Activated naive CD8-positive, alpha-beta T cell treated with anti-CD3 and anti-CD28 coated beads, Interleukin-2, amount 10 ng/mL, durations not matched to agents 7 days and 5 days (primary cell): Measurements from ENCODE around the gene GTPBP4. TPM values are rescaled to one million over a fixed set of nuclear protein-coding genes. Genes with fewer than 3 reads are reported as not detected.

Experiments
- ATAC-seq: fragments of 150-1000 bp; cut with Tn5 transposase; one replicate; pipeline ENCODE4 v1.10.0; 2021; ENCODE audit warnings: low read depth, moderate library complexity
- POLR2A ChIA-PET: fragments of 350-600 bp; sonication (Branson Sonifier 250); formaldehyde crosslinking; loops from one replicate; lab custom pipeline; 2021; ENCODE audit warnings: antibody characterized with exemption; lab: Charles Lee
- DNase-seq: peaks from one replicate; pipeline ENCODE4 v3.0.0; 2021
- H3K27ac Mint-ChIP-seq: one replicate; pipeline ENCODE4 v1.8.0; 2022; ENCODE audit warnings: mild to moderate bottlenecking, mixed read lengths
- H3K27me3 Mint-ChIP-seq: one replicate; pipeline ENCODE4 v1.8.0; 2022; ENCODE audit warnings: mild to moderate bottlenecking, moderate library complexity, mixed read lengths
- H3K36me3 Mint-ChIP-seq: one replicate; pipeline ENCODE4 v1.8.0; 2021; ENCODE audit warnings: mild to moderate bottlenecking, mixed read lengths
- H3K4me1 Mint-ChIP-seq: one replicate; pipeline ENCODE4 v1.8.0; 2021; ENCODE audit warnings: mixed read lengths
- H3K4me3 Mint-ChIP-seq: one replicate; pipeline ENCODE4 v1.8.0; 2022; ENCODE audit warnings: mild to moderate bottlenecking, moderate library complexity, mixed read lengths
- H3K9me3 Mint-ChIP-seq: one replicate; pipeline ENCODE4 v1.8.0; 2021; ENCODE audit warnings: mixed read lengths
- total RNA-seq, 2 experiments: library from RNA; stranded (reverse); gene quantifications; one replicate each; pipeline ENCODE4 v1.2.3, GENCODE V29; 2021

Gene GTPBP4
- total RNA-seq, 2 experiments from 2014 or later, result 58.6 to 61.1 TPM

DNA sequence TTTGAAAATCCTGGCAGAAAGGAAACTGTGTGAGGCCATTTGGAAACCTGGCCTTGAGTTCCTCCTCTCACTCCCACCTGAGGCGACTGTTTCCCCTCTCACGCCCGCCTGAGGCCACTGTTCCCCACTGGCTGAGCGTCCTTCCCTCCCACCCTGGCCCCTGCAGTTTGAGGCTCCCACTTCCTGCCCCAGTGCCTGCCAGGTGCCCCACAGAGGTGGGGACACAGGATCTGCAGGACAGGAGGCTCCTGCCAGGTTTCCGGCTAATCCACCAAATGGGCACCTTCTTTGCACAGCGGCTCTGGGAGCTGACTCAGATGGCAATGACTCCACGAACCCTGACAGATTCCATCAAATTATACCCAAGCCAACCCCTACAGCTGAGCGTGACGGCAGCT is 32.4 kb upstream of the GTPBP4 start:
- Mint-ChIP-seq H3K27ac (no peak overlapping the region), H3K27me3 (peaks cover 3% of the 10 kb centered on the region), H3K36me3 (no peaks in the 10 kb centered on the region), H3K4me1 (peaks cover 3% of the 10 kb centered on the region), H3K4me3 (no peak overlapping the region), H3K9me3 (no peaks in the 10 kb centered on the region)
- DNase-seq, result no peak
- POLR2A ChIA-PET, result no interaction called here
- ATAC-seq, result no peak

GRCh38 chr10:958106-958505 is 30.1 kb upstream of the GTPBP4 start:
- no peaks in the 10 kb centered on the region for H3K36me3 Mint-ChIP-seq
- peaks cover 3% of the 10 kb centered on the region for H3K4me1 Mint-ChIP-seq
- DNase-seq, result no peak
- no peak for ATAC-seq
- no peaks in the 10 kb centered on the region for H3K9me3 Mint-ChIP-seq
- no peaks in the 10 kb centered on the region for H3K27me3 Mint-ChIP-seq
- no peak overlapping the region for H3K4me3 Mint-ChIP-seq
- POLR2A ChIA-PET, result interaction anchor here (0.9 kb wide), 1 partner anchor 28 kb away, joined by 3 read pairs; no protein-coding TSS in a partner anchor
- no peak overlapping the region for H3K27ac Mint-ChIP-seq

DNA sequence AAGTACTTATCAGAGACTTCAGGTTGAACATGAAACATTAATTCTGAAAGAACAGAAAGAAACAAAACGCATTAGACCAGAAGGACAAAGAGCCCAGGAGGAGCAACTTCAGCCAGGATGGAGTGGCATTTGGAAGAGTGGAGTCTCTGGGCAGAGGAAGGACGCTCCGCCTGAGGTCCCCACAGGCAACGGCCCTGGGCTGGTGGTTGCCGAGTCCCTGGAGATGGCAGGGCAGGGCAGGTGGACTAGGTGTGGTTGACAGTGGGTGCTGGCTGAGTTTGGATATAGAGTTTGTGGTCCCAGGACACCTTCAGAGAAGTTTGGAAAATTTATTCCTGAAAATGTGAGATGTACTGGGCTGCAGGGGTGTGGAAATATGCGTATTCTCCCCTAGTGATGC is 29.4 kb upstream of the GTPBP4 start:
- no peaks in the 10 kb centered on the region for H3K27me3 Mint-ChIP-seq
- H3K9me3 Mint-ChIP-seq, result no peaks in the 10 kb centered on the region
- POLR2A ChIA-PET, result interaction anchor here (0.9 kb wide), 1 partner anchor 28 kb away, joined by 3 read pairs; no protein-coding TSS in a partner anchor
- H3K4me1 Mint-ChIP-seq, result peaks cover 3% of the 10 kb centered on the region
- DNase-seq, result no peak
- H3K36me3 Mint-ChIP-seq, result no peaks in the 10 kb centered on the region
- H3K27ac Mint-ChIP-seq, result no peak overlapping the region
- ATAC-seq, result no peak
- no peak overlapping the region for H3K4me3 Mint-ChIP-seq

GRCh38 chr10:962342-962741 is 25.9 kb upstream of the GTPBP4 start:
- Mint-ChIP-seq H3K27ac (no peak overlapping the region), H3K9me3 (no peaks in the 10 kb centered on the region), H3K27me3 (peaks cover 8% of the 10 kb centered on the region), H3K4me3 (no peak overlapping the region), H3K36me3 (no peaks in the 10 kb centered on the region), H3K4me1 (peaks cover 3% of the 10 kb centered on the region)
- POLR2A ChIA-PET, result no interaction called here
- ATAC-seq (no peak), DNase-seq (no peak)

DNA sequence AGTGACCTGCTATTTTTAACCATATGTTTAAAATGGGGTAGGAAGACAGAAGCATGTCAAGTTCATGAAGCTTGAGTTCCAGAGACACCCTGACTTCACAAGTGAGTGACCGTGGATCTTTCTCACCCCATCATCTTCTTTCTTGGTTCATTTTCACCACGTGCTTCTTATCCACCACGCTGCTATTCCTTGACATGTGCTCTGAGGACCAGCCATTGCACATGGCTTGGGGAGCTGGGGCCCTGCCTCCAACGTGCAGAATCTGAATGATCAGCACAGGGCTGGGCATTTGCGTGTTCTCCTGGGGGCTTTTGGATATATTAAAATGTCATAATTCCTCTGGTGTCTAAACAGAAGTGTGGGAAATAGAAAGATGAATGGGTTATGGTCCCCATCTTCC is 25.0 kb upstream of the GTPBP4 start:
- ATAC-seq, result no peak
- DNase-seq, result no peak
- H3K27me3 Mint-ChIP-seq, result peaks cover 8% of the 10 kb centered on the region
- H3K4me3 Mint-ChIP-seq, result no peak overlapping the region
- no peaks in the 10 kb centered on the region for H3K36me3 Mint-ChIP-seq
- POLR2A ChIA-PET, result no interaction called here
- no peaks in the 10 kb centered on the region for H3K9me3 Mint-ChIP-seq
- no peak overlapping the region for H3K27ac Mint-ChIP-seq
- peaks cover 6% of the 10 kb centered on the region for H3K4me1 Mint-ChIP-seq

DNA sequence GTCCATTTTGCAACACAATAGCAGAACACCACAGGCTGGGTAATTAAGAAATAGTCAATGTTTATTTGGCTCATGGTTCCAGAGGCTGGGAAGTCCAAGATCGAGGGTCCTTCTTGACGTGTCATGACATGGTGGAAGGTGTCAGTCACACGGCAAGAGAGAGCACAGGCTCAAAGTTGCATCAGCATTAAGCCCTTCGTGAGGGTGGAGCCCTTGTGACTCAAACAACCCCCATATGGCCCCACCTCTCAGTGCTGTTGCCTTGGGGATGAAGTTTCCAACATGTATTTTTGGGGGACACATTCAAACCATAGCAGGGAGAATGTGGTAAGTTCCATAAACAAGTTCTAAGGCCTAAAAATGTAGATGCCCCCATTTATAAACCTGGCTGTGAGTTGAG is 24.6 kb upstream of the GTPBP4 start:
- Mint-ChIP-seq H3K27me3 (peaks cover 11% of the 10 kb centered on the region), H3K27ac (no peak overlapping the region), H3K4me3 (no peak overlapping the region), H3K9me3 (no peaks in the 10 kb centered on the region), H3K4me1 (peaks cover 6% of the 10 kb centered on the region), H3K36me3 (no peaks in the 10 kb centered on the region)
- ATAC-seq (no peak), DNase-seq (no peak)
- POLR2A ChIA-PET, result no interaction called here

DNA sequence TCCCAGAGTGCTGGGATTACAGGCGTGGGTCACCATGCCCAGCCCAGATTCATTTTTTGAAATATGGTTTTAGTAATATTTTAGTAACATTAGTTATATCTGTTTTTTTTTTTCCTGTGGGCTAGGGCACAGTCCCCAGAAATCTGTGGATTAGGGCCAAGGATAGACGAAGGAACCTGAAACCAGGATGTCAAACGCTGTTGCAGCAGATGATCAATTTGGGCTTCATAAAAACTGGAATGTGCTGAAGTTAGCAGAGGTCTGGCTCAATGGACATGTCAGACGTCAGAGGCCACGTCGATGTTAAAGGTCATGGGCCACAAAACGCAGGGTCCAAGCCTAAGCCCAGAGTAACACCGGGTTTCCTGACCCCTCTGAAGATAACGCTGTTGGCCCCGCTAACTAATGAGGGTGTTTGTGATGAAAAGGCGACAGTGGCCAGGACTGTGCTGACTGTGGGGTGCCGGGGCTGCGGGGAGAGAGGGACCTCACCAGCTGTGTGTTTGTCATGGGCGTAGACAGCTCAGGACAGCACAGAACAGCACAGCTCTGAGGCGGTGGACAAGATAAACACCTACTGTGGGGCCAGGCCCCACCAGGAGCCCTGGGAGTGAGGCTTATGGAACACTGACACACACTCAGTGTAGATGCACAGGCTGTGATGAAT is 23.8 kb upstream of the GTPBP4 start:
- Mint-ChIP-seq H3K27ac (no peak overlapping the region), H3K27me3 (peaks cover 19% of the 10 kb centered on the region), H3K9me3 (peaks cover 1% of the 10 kb centered on the region), H3K36me3 (no peaks in the 10 kb centered on the region), H3K4me3 (no peak overlapping the region), H3K4me1 (peaks cover 6% of the 10 kb centered on the region)
- POLR2A ChIA-PET, result no interaction called here
- ATAC-seq (no peak), DNase-seq (no peak)

- peaks cover 1% of the 10 kb centered on the region for H3K9me3 Mint-ChIP-seq
- peaks cover 7% of the 10 kb centered on the region for H3K4me1 Mint-ChIP-seq
- no peak overlapping the region for H3K27ac Mint-ChIP-seq
- H3K27me3 Mint-ChIP-seq, result peaks cover 24% of the 10 kb centered on the region
- POLR2A ChIA-PET, result no interaction called here
- no peaks in the 10 kb centered on the region for H3K36me3 Mint-ChIP-seq
- ATAC-seq (no peak), DNase-seq (no peak)
- no peak overlapping the region for H3K4me3 Mint-ChIP-seq
These were observed 23.2 kb upstream of the GTPBP4 start for GRCh38 chr10:964988-965417.

GRCh38 chr10:966466-967235 is 21.6 kb upstream of the GTPBP4 start:
- DNase-seq (no peak), ATAC-seq (no peak)
- H3K4me1 Mint-ChIP-seq, result peaks cover 7% of the 10 kb centered on the region
- H3K36me3 Mint-ChIP-seq, result no peaks in the 10 kb centered on the region
- peaks cover 1% of the 10 kb centered on the region for H3K9me3 Mint-ChIP-seq
- POLR2A ChIA-PET, result no interaction called here
- no peak overlapping the region for H3K4me3 Mint-ChIP-seq
- peaks cover 26% of the 10 kb centered on the region for H3K27me3 Mint-ChIP-seq
- H3K27ac Mint-ChIP-seq, result no peak overlapping the region

DNA sequence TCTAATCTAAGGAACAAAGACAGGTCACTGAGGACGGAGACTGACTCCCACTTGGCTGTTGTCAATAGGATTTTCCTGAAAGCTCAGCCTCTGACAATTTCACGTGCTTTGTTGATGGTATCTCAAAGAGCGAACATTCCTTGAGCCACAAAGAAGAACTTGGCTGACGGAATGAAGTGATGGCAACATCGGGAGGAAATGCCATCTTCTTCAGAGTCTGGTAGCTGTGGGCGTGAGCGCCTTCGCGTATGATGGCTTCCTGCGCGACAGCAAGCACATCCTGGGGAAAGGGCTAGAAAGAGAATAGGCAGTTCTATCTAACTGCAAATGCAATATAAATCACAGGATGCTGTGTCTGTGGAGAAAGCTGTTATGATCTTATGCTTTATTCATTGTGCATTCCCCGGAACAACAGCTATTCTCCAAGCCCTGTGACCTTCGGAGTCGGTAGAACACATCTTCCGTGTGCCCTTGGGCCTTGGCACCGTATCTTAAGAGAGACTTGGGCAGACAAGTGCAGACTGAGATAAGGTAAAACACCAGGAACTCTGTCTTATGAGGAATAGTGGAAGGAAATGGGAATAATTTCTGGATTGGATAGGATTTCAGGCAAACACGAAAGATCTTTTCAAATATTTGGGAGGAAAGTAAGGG is 19.6 kb upstream of the GTPBP4 start:
- Mint-ChIP-seq H3K4me3 (no peak overlapping the region), H3K4me1 (peaks cover 7% of the 10 kb centered on the region), H3K27me3 (peaks cover 26% of the 10 kb centered on the region), H3K36me3 (no peaks in the 10 kb centered on the region), H3K9me3 (peaks cover 1% of the 10 kb centered on the region), H3K27ac (no peak overlapping the region)
- no peak for ATAC-seq
- DNase-seq, result no peak
- POLR2A ChIA-PET, result no interaction called here

DNA sequence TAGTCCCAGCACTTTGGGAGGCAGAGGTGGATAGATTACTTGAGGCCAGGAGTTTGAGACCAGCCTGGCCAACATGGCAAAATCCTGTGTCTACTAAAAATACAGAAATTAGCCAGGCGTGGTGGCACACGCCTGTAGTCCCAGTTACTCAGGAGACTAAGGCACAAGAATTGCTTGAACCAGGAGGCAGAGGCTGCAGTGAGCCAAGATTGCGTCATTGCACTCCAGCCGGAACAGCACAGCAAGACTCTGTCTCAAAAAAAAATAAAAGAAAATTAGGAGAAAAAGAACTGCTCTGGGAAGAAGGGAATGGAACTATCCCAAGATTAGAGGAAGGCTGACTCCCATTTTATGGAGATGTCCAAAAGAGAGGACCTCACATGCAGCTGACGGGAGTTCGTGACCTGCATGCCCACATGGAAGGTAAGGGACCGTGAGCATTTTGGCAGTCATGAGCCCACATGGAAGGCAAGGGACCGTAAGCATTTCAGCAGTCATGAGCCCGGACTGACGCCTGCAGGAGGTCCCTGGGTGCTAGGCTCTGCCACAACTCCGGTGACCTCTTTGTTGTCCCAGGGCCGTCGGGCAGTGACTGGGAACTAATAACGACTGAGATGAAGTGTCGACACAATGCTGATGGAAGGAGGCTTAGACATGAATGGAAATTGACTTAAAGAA is 18.6 kb upstream of the GTPBP4 start:
- Mint-ChIP-seq H3K36me3 (no peaks in the 10 kb centered on the region), H3K4me3 (no peak overlapping the region), H3K4me1 (peaks cover 7% of the 10 kb centered on the region), H3K27me3 (peaks cover 26% of the 10 kb centered on the region), H3K27ac (no peak overlapping the region), H3K9me3 (peaks cover 1% of the 10 kb centered on the region)
- DNase-seq, result no peak
- ATAC-seq, result no peak
- POLR2A ChIA-PET, result no interaction called here

DNA sequence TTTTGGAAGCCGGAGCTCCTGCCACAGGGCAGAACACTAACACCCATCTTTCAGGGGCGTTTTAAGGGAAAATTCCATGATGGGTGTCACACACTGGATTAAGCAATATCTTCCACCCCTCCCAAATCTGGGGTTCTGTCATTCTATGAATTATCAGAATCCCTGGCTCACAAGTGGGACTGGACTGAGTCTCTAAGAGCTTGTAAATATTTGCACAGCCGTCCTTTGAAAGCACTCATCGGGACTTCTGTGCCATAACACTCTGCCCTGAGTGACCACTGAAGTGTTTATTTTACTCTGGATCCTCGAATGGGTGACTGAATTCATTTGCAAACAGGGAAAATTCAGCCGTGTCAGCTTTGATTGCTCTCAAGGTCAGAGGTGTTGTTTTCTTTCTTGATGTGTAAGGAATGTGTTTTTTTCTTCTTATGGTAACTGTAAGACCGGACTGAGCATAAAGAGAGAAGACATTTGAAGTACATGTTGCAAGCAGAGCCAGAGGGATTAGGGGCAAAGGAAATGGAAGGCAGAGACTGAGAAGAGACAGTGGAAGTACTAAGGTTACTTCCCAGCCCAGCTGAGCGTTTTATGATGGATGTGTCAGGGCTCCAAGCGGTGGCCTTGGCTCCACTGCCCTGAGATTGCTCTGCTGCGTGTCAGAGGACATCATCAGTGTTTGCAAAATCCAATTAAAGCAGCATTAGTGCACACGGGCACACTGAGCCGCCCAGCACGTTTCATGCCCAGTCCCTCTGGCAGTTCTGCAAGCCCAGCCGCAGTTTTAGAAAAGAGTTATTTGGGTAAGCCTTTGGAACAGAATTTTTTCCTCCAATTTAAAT is 17.7 kb upstream of the GTPBP4 start:
- Mint-ChIP-seq H3K27ac (no peak overlapping the region), H3K4me3 (no peak overlapping the region), H3K9me3 (peaks cover 1% of the 10 kb centered on the region), H3K36me3 (no peaks in the 10 kb centered on the region), H3K27me3 (peaks cover 23% of the 10 kb centered on the region), H3K4me1 (peaks cover 7% of the 10 kb centered on the region)
- ATAC-seq (no peak), DNase-seq (no peak)
- POLR2A ChIA-PET, result interaction anchor here (0.7 kb wide), 1 partner anchor 11 kb away, joined by 3 read pairs; no protein-coding TSS in a partner anchor
